ENCODE measurements around the gene OR5H1.
"Not testable (repeated sequence)": the region's sequence is repeated elsewhere in the genome, so short reads cannot be mapped to it uniquely, and the experiment has no call there.

Gene OR5H1

GRCh38 chr3:98130421-98130820, at the start of gene OR5H1:
OR5H1 (plus strand) TSS chr3:98130721; CDS start chr3:98132698, 1,977 bp downstream.
- Histone ChIP-seq H3K27me3 (ENCODE audit: control insufficient read depth, insufficient read depth, low read length) (no peaks in the 10 kb centered on the region), H3K9me3 (ENCODE audit: control insufficient read depth, low read depth, low read length) (no peaks in the 10 kb centered on the region), H3K36me3 (ENCODE audit: control insufficient read depth, low read depth, low read length) (no peaks in the 10 kb centered on the region)

DNA sequence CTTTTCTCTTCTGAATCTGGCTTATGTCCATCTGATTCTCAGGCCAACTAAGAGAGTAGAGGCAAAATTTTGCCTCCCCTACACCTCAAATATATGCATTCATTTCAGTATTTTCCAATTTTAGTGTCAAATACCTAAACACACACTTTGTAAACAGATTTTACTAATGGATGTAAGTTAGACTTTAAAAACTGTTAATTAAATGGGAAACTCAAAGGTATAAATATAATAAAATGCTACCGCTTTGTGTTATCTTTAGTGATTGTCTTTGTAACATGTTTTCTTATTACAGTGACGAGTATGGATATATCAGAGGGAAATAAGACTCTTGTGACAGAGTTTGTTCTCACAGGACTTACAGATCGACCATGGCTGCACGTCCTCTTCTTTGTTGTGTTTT, 43.6 kb upstream of the OR5H1 start, which contains the start of gene OR5AC2:
OR5AC2 (plus strand) TSS at position 301 of the 400 bp plus-strand sequence; CDS start at position 301, 0 bp downstream.
- no peak within 1 kb of the TSS for H3K27ac ChIP-seq (ENCODE audit: low read length)
- no peaks in the 10 kb centered on the region for H3K4me1 ChIP-seq (ENCODE audit: control insufficient read depth, low read depth, low read length)
- H3K36me3 ChIP-seq (ENCODE audit: control insufficient read depth, low read depth, low read length) = no peaks in the 10 kb centered on the region
- no peak within 1 kb of the TSS for H3K4me3 ChIP-seq (ENCODE audit: low read length)
- no peaks in the 10 kb centered on the region for H3K9me3 ChIP-seq (ENCODE audit: control insufficient read depth, low read depth, low read length)
- H3K27me3 ChIP-seq (ENCODE audit: control insufficient read depth, insufficient read depth, low read length) = no peaks in the 10 kb centered on the region
- H3K9ac ChIP-seq (ENCODE audit: low read length) = no peak within 1 kb of the TSS

More at GRCh38 chr3:98130421-98130820, at the start of gene OR5H1:
- Histone ChIP-seq H3K27ac (ENCODE audit: low read length) (no peak within 1 kb of the TSS), H3K4me3 (ENCODE audit: low read length) (no peak within 1 kb of the TSS), H3K9ac (ENCODE audit: low read length) (no peak within 1 kb of the TSS), H3K4me1 (ENCODE audit: control insufficient read depth, low read depth, low read length) (no peaks in the 10 kb centered on the region)

- H3K36me3 ChIP-seq (ENCODE audit: control insufficient read depth, low read depth, low read length) = no peaks in the 10 kb centered on the region
- no peaks in the 10 kb centered on the region for H3K27me3 ChIP-seq (ENCODE audit: control insufficient read depth, insufficient read depth, low read length)
- no peak overlapping the region for H3K4me3 ChIP-seq (ENCODE audit: low read length)
- no peak overlapping the region for H3K9ac ChIP-seq (ENCODE audit: low read length)
- H3K9me3 ChIP-seq (ENCODE audit: control insufficient read depth, low read depth, low read length) = no peaks in the 10 kb centered on the region
- no peaks in the 10 kb centered on the region for H3K4me1 ChIP-seq (ENCODE audit: control insufficient read depth, low read depth, low read length)
- no peak overlapping the region for H3K27ac ChIP-seq (ENCODE audit: low read length)
Measured at GRCh38 chr3:98095882-98096281, 34.6 kb upstream of the OR5H1 start.

- no peaks in the 10 kb centered on the region for H3K36me3 ChIP-seq (ENCODE audit: control insufficient read depth, low read depth, low read length)
- H3K27me3 ChIP-seq (ENCODE audit: control insufficient read depth, insufficient read depth, low read length) = no peaks in the 10 kb centered on the region
- H3K9ac ChIP-seq (ENCODE audit: low read length) = no peak overlapping the region
- H3K4me3 ChIP-seq (ENCODE audit: low read length) = no peak overlapping the region
- H3K9me3 ChIP-seq (ENCODE audit: control insufficient read depth, low read depth, low read length) = no peaks in the 10 kb centered on the region
- no peaks in the 10 kb centered on the region for H3K4me1 ChIP-seq (ENCODE audit: control insufficient read depth, low read depth, low read length)
- no peak overlapping the region for H3K27ac ChIP-seq (ENCODE audit: low read length)
Measured at GRCh38 chr3:98099848-98100247, 30.7 kb upstream of the OR5H1 start.

DNA sequence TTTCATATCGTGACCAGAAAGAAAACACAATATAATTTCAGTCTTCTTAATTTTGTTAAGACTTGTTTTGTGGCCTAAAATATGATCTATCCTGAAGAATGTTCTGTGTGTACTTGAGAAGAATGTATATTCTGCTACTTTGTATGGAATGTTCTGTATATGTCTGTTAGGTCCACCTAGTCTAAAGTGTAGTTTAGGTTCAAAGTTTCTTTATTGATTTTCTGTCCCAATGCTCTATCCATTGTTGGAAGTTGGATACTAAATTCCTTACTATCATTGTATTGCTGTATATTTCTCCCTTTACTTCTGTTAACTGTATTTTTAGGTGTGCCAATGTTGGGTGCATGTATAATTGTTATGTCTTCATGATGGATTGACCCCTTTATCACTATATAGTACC, 22.4 kb upstream of the OR5H1 start:
- no peak overlapping the region for H3K4me3 ChIP-seq (ENCODE audit: low read length)

DNA sequence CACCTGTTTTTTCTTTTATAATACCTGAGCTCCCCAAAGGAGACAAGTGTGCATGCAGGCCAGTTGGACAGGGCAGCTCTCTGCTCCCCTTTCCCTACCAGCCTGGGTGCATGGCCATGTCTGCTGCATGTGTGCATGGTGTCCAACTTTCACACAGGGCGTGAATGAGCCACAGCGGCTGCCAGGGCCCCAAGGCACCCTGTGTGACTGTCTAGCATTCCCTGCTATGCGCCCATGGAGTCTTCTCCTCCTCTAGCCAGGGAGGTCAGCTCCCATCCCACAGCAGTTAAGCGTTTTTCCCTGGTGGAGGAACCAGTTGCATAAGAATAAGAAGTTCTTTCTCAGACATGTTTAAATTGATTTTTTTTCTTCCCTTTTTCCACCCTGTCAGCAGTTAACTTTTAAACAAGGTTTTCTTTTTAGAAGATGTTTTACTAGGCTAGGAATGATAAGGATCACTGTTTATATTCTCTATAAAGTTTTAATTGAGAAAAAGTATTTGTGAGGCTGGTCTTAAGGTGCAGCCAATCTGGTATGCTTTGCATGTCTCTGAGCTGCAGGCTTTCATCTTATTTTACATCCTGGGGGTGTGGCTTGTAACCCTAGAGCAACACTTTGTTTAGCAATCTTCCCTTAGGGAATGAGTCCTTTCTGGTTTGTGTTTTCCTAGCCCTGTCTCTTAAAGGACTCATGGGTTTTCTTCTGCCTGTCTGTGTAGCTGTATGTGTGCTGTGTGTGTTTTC, 20.5 kb upstream of the OR5H1 start:
- Histone ChIP-seq H3K4me1 (ENCODE audit: control insufficient read depth, low read depth, low read length) (no peaks in the 10 kb centered on the region), H3K4me3 (ENCODE audit: low read length) (no peak overlapping the region), H3K27ac (ENCODE audit: low read length) (no peak overlapping the region), H3K36me3 (ENCODE audit: control insufficient read depth, low read depth, low read length) (no peaks in the 10 kb centered on the region), H3K9me3 (ENCODE audit: control insufficient read depth, low read depth, low read length) (peaks cover 7% of the 10 kb centered on the region), H3K9ac (ENCODE audit: low read length) (no peak overlapping the region), H3K27me3 (ENCODE audit: control insufficient read depth, insufficient read depth, low read length) (no peaks in the 10 kb centered on the region)

More for the DNA sequence above, 22.4 kb upstream of the OR5H1 start:
- Histone ChIP-seq H3K27ac (ENCODE audit: low read length) (no peak overlapping the region), H3K27me3 (ENCODE audit: control insufficient read depth, insufficient read depth, low read length) (no peaks in the 10 kb centered on the region), H3K4me1 (ENCODE audit: control insufficient read depth, low read depth, low read length) (no peaks in the 10 kb centered on the region), H3K36me3 (ENCODE audit: control insufficient read depth, low read depth, low read length) (no peaks in the 10 kb centered on the region), H3K9me3 (ENCODE audit: control insufficient read depth, low read depth, low read length) (peaks cover 7% of the 10 kb centered on the region), H3K9ac (ENCODE audit: low read length) (no peak overlapping the region)

DNA sequence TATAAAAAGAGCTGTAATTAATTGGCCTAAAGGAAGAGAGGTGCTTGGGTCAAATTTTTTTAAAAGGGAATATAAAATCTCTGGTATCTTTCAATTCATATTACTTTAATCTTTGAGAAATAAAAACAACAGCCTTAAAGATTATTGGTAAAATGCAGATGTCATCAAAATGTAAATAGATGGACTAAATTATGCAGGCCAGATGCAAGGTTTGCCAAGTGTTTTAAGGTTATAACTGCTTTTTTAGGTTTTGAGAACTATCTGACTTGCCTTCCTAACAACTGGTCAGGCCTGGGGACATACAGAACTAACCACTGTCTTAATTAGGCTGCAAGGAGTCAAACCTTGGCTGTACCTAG, 20.0 kb upstream of the OR5H1 start:
- H3K9me3 ChIP-seq (ENCODE audit: control insufficient read depth, low read depth, low read length) = peaks cover 7% of the 10 kb centered on the region

DNA sequence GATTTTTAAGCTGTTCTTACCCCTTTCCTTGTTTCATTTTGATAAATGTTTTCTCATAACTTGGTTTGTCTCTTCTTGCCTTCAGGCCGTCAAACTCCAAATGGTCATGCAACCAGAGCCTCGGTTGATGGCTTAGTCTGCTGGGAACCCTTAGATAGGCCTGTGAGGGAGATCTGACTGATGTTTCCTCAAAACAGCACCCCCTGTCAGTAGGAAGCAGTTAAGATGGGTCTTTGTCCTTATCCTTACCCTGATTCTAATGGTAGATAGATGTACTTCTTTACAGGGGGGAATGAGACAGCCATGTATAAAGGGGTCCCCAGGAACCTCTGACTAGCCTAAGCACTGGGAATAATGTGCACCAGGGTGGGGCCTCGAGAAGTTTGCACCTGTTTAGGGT, 16.3 kb upstream of the OR5H1 start:
- Histone ChIP-seq H3K9me3 (ENCODE audit: control insufficient read depth, low read depth, low read length) (peaks cover 7% of the 10 kb centered on the region), H3K4me1 (ENCODE audit: control insufficient read depth, low read depth, low read length) (no peaks in the 10 kb centered on the region), H3K4me3 (ENCODE audit: low read length) (no peak overlapping the region), H3K9ac (ENCODE audit: low read length) (no peak overlapping the region), H3K36me3 (ENCODE audit: control insufficient read depth, low read depth, low read length) (no peaks in the 10 kb centered on the region), H3K27me3 (ENCODE audit: control insufficient read depth, insufficient read depth, low read length) (no peaks in the 10 kb centered on the region), H3K27ac (ENCODE audit: low read length) (no peak overlapping the region)

More for the DNA sequence above, 20.0 kb upstream of the OR5H1 start:
- Histone ChIP-seq H3K9ac (ENCODE audit: low read length) (no peak overlapping the region), H3K4me1 (ENCODE audit: control insufficient read depth, low read depth, low read length) (no peaks in the 10 kb centered on the region), H3K4me3 (ENCODE audit: low read length) (no peak overlapping the region), H3K27ac (ENCODE audit: low read length) (no peak overlapping the region), H3K27me3 (ENCODE audit: control insufficient read depth, insufficient read depth, low read length) (no peaks in the 10 kb centered on the region), H3K36me3 (ENCODE audit: control insufficient read depth, low read depth, low read length) (no peaks in the 10 kb centered on the region)

DNA sequence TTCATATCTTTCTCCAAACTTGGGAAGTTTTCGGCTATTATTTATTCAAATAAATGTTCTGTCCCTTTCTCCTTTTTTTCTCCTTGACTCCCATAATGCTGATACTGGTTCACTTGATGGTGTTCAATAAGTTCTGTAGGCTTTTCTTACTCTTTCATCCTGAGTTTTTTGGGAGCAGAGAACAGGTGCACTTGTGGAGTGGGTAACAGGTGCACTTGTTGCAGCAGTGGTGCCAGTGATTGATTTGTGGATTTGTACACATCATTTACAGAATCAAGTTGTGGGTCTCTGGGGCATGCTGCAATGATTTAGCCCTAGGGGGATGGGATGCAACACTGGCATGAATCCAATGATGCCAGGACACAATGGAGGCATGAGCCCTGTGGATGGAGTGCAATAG, 14.8 kb upstream of the OR5H1 start:
- H3K27ac ChIP-seq (ENCODE audit: low read length) = no peak overlapping the region
- no peaks in the 10 kb centered on the region for H3K27me3 ChIP-seq (ENCODE audit: control insufficient read depth, insufficient read depth, low read length)
- peaks cover 6% of the 10 kb centered on the region for H3K9me3 ChIP-seq (ENCODE audit: control insufficient read depth, low read depth, low read length)
- no peaks in the 10 kb centered on the region for H3K36me3 ChIP-seq (ENCODE audit: control insufficient read depth, low read depth, low read length)
- H3K4me3 ChIP-seq (ENCODE audit: low read length) = no peak overlapping the region
- no peak overlapping the region for H3K9ac ChIP-seq (ENCODE audit: low read length)
- no peaks in the 10 kb centered on the region for H3K4me1 ChIP-seq (ENCODE audit: control insufficient read depth, low read depth, low read length)

DNA sequence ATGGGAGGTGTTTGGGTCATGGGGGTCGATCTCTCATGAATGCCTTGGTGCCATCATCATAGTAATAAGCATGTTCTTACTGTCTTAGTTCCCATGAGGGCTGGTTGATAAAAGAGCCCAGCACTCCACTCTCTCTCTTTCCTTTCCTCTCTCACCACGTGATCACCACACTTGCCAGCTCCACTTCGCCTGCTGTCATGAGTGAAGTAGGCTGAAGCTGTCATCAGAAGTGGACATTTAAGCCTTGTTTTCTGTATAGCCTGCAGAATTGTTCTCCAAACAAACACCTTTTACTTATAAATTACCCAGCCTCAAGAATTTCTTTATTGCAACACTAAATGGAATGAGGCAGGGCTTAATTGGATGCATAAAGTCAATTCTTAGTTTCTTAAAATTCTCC, 6.1 kb downstream of the OR5H1 start:
- no peaks in the 10 kb centered on the region for H3K27me3 ChIP-seq (ENCODE audit: control insufficient read depth, insufficient read depth, low read length)
- peaks cover 9% of the 10 kb centered on the region for H3K4me1 ChIP-seq (ENCODE audit: control insufficient read depth, low read depth, low read length)
- no peak overlapping the region for H3K4me3 ChIP-seq (ENCODE audit: low read length)
- H3K9me3 ChIP-seq (ENCODE audit: control insufficient read depth, low read depth, low read length) = no peaks in the 10 kb centered on the region
- H3K27ac ChIP-seq (ENCODE audit: low read length) = no peak overlapping the region
- H3K9ac ChIP-seq (ENCODE audit: low read length) = no peak overlapping the region
- no peaks in the 10 kb centered on the region for H3K36me3 ChIP-seq (ENCODE audit: control insufficient read depth, low read depth, low read length)

- not testable (repeated sequence) for H3K36me3 ChIP-seq (ENCODE audit: control insufficient read depth, low read depth, low read length); H3K9me3 ChIP-seq (ENCODE audit: control insufficient read depth, low read depth, low read length); H3K27ac ChIP-seq (ENCODE audit: low read length); H3K27me3 ChIP-seq (ENCODE audit: control insufficient read depth, insufficient read depth, low read length); H3K4me1 ChIP-seq (ENCODE audit: control insufficient read depth, low read depth, low read length); H3K9ac ChIP-seq (ENCODE audit: low read length); H3K4me3 ChIP-seq (ENCODE audit: low read length)
Measured at GRCh38 chr3:98137826-98138557, 7.5 kb downstream of the OR5H1 start.

GRCh38 chr3:98140531-98140930, 10.0 kb downstream of the OR5H1 start:
- no peak overlapping the region for H3K27ac ChIP-seq (ENCODE audit: low read length)
- no peaks in the 10 kb centered on the region for H3K9me3 ChIP-seq (ENCODE audit: control insufficient read depth, low read depth, low read length)
- no peak overlapping the region for H3K9ac ChIP-seq (ENCODE audit: low read length)
- H3K4me3 ChIP-seq (ENCODE audit: low read length) = no peak overlapping the region
- H3K36me3 ChIP-seq (ENCODE audit: control insufficient read depth, low read depth, low read length) = no peaks in the 10 kb centered on the region
- H3K27me3 ChIP-seq (ENCODE audit: control insufficient read depth, insufficient read depth, low read length) = no peaks in the 10 kb centered on the region
- peaks cover 9% of the 10 kb centered on the region for H3K4me1 ChIP-seq (ENCODE audit: control insufficient read depth, low read depth, low read length)

Measured in iPS-18a (cell line).